NK-92 (cell line): Measurements from ENCODE around the gene COA7.
"Not testable (repeated sequence)": the region's sequence is repeated elsewhere in the genome, so short reads cannot be mapped to it uniquely, and the experiment has no call there.

ENCODE experiments used
- DNase-seq: peaks from one replicate; lab custom pipeline; 2025; ENCODE audit not compliant: unreplicated experiment; lab: John Stamatoyannopoulos, UW

Gene COA7

GRCh38 chr1:52706136-52706670 is 8.1 kb upstream of the COA7 start:
- DNase-seq, result no peak

GRCh38 chr1:52702886-52703787 is 5.0 kb upstream of the COA7 start:
- DNase-seq, result peak; percentile 49

GRCh38 chr1:52695627-52696026 is 2.5 kb downstream of the COA7 start:
- no peak for DNase-seq

- DNase-seq, result no peak
Observed at GRCh38 chr1:52693843-52694242, 4.3 kb downstream of the COA7 start.

- not testable (repeated sequence) for DNase-seq
Observed at GRCh38 chr1:52693351-52693750, 4.8 kb downstream of the COA7 start.

- DNase-seq, result no peak
Observed at GRCh38 chr1:52692697-52693096, 5.5 kb downstream of the COA7 start.

GRCh38 chr1:52691821-52692220 is 6.3 kb downstream of the COA7 start:
- no peak for DNase-seq

GRCh38 chr1:52686830-52687229 is 11.3 kb downstream of the COA7 start:
- no peak for DNase-seq

GRCh38 chr1:52686261-52686751 is 11.8 kb downstream of the COA7 start:
- not testable (repeated sequence) for DNase-seq

GRCh38 chr1:52684545-52684944 is 13.6 kb downstream of the COA7 start:
- DNase-seq, result no peak

- DNase-seq, result no peak
Observed at GRCh38 chr1:52683367-52683940, 14.7 kb downstream of the COA7 start.

- no peak for DNase-seq
Observed at GRCh38 chr1:52681136-52681535, 17.0 kb downstream of the COA7 start.

GRCh38 chr1:52680353-52680752 is 17.8 kb downstream of the COA7 start:
- no peak for DNase-seq

GRCh38 chr1:52679498-52679897 is 18.6 kb downstream of the COA7 start:
- DNase-seq, result no peak

- DNase-seq, result no peak
Observed at GRCh38 chr1:52679048-52679447, 19.1 kb downstream of the COA7 start.

GRCh38 chr1:52677076-52677806 is 20.9 kb downstream of the COA7 start:
- DNase-seq, result no peak

- DNase-seq, result no peak
Observed at GRCh38 chr1:52676249-52676903, 21.8 kb downstream of the COA7 start.

GRCh38 chr1:52674497-52675384 is 23.4 kb downstream of the COA7 start:
- no peak for DNase-seq

GRCh38 chr1:52673513-52673912 is 24.6 kb downstream of the COA7 start:
- no peak for DNase-seq

- no peak for DNase-seq
Observed at GRCh38 chr1:52672946-52673345, 25.2 kb downstream of the COA7 start.
